ENCODE measurements around the gene MPND.

The MPND gene

DNA sequence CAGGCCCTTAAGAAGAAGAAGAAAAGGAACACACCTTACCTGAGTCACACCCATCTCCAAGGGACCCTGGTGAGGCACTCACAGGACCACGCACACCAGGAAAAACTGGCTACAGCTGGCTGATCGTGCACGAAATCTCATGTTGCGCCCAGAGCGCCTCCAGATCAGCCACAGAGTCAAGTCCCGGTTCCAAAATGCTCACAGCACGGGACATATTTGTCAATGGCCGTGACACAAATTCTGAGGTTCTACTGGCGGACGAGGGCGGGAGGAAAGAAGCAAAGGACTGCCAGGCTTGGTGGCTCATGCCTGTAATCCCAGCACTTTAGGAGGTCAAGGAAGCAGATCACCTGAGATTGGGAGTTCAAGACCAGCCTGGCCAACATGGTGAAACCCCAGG, 35.5 kb downstream of the MPND start:
- DNase-seq (ENCODE audit: insufficient read length) (no peak), FAIRE-seq (no peak)
- TF ChIP-seq POLR2A (IDR thresholded peaks at IDR 0.05; ENCODE audit: low read depth, low read length) (no peak), POLR2AphosphoS5 (IDR thresholded peaks at IDR 0.05; ENCODE audit: low read depth, low read length) (no peak), TAF1 (IDR thresholded peaks at IDR 0.05; ENCODE audit: borderline replicate concordance, low read depth, low read length) (no peak)

DNA sequence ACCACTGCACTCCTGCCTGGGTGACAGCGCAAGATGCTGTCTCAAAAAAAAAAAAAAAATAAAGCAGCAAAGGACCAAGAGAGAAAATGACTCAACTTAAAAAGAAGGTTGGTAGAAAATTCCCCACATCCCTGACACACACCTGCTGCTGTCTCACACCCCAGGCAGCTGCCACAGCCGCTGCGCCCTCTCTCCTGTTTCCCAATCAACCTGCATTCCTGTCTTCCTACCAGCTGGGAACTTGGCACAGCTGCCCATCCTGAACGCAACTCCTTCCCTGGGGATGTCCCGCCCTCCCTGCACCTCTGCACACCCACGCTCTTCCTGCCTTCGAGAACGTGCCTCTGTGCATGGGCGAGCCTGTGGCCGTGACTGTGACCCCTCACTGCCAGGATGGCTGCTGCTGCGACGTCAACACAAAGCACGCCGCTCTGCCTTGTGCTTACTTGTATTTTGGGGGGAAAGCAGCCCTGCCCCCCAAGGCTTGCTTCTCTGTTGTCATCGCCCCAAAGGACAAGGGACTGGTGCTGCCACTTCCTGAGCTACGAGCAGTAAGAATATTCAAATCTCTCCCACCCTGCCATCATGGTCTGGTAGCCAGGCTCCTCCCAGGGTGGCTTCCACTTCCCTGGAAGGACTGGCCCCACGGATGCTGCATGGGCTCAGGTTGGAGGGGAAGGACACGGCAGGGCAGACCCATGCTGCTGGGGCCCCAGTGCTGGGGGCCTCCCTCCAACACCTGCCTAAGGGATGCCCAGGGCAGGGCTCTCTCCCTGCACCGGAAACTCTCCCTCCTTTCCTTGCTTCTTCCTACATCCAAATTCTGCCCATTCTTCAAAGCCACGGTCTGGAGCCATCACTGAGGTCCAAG, 36.3 kb downstream of the MPND start:
- peak; percentile 51 for TF ChIP-seq POLR2A (IDR thresholded peaks at IDR 0.05; ENCODE audit: low read depth, low read length)
- 0 out of 2 replicates have a peak, but pooled peaks have one; percentile 21 for TF ChIP-seq TAF1 (IDR thresholded peaks at IDR 0.05; ENCODE audit: borderline replicate concordance, low read depth, low read length)
- peak; percentile 36; the same call in 1 of the 2 replicates for TF ChIP-seq POLR2AphosphoS5 (IDR thresholded peaks at IDR 0.05; ENCODE audit: low read depth, low read length)
- FAIRE-seq (peak; percentile 87), DNase-seq (ENCODE audit: insufficient read length) (no peak)

DNA sequence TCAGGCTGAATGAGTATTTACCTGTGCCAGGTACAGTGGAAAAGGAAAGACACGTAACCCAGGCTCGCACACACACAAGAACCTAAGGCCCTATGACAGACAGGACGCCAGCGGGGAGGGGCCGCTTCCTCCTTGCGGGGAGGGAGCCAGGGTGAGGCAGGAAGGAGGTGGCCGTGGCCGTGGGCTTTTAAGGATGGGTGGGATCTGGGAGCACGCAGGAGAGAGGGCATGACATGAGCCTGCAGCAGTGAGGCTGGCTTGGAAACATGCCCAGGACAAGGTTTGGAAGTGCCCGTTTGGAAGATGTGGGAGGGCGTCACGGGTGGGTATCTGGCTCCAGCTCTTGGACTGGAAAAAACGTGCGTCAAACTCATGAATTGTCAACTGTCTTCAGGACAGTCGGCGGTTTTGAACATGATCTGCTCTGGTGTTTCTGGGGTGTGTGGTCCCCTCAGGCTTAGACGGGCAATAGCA, 36.9 kb downstream of the MPND start:
- TF ChIP-seq TAF1 (IDR thresholded peaks at IDR 0.05; ENCODE audit: borderline replicate concordance, low read depth, low read length) (no peak), POLR2A (IDR thresholded peaks at IDR 0.05; ENCODE audit: low read depth, low read length) (no peak), POLR2AphosphoS5 (IDR thresholded peaks at IDR 0.05; ENCODE audit: low read depth, low read length) (no peak)
- FAIRE-seq (peak; percentile 67), DNase-seq (ENCODE audit: insufficient read length) (no peak)

DNA sequence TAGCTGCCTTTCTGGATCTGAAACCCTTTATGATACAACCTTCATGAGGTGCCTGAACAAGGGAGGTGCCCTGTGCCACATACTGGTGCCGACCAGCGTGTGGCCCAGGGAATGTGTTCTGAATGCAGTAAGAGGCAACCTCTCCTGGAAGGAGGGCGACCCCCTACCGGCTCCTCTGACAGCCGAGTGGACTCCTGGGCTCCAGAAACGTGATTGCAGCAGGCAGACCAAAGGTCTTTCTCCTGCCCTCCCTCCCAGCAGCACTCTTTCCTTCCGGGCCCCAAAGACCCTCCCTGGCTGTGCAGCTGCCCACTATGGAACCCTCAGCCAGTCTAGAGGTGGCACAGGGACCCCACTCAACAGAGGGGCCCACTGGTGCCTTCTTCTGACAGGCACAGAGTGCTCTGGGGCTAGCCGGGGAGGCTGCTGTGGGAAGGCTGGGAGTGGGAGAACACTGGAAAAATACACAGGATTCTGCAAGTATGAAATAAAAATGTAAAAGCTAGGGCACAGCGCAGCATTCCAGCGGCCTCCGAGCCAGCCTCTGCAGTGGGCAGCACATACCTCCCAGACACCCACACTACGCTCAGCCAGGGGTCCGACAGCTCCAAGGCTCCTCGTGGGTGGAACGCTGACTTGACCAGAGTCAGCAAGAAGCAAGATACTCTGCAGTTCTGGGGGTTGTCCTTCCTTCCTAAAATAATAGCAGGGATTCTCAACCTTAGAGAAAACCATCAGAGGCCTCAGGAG, 42.1 kb downstream of the MPND start:
- no peak for DNase-seq (ENCODE audit: insufficient read length)
- no peak for FAIRE-seq
- TF ChIP-seq POLR2A (IDR thresholded peaks at IDR 0.05; ENCODE audit: low read depth, low read length): no peak
- TF ChIP-seq TAF1 (IDR thresholded peaks at IDR 0.05; ENCODE audit: borderline replicate concordance, low read depth, low read length): no peak
- TF ChIP-seq POLR2AphosphoS5 (IDR thresholded peaks at IDR 0.05; ENCODE audit: low read depth, low read length): no peak; the same call in 1 of the 2 replicates

- no peak for TF ChIP-seq POLR2A (IDR thresholded peaks at IDR 0.05; ENCODE audit: low read depth, low read length)
- TF ChIP-seq POLR2AphosphoS5 (IDR thresholded peaks at IDR 0.05; ENCODE audit: low read depth, low read length): no peak
- no peak for TF ChIP-seq TAF1 (IDR thresholded peaks at IDR 0.05; ENCODE audit: borderline replicate concordance, low read depth, low read length)
- FAIRE-seq (no peak), DNase-seq (ENCODE audit: insufficient read length) (no peak)
Measured at GRCh38 chr19:4386041-4386782, 42.9 kb downstream of the MPND start.

- FAIRE-seq (no peak), DNase-seq (ENCODE audit: insufficient read length) (no peak)
- TF ChIP-seq POLR2AphosphoS5 (IDR thresholded peaks at IDR 0.05; ENCODE audit: low read depth, low read length) (no peak), POLR2A (IDR thresholded peaks at IDR 0.05; ENCODE audit: low read depth, low read length) (no peak), TAF1 (IDR thresholded peaks at IDR 0.05; ENCODE audit: borderline replicate concordance, low read depth, low read length) (no peak)
Measured at GRCh38 chr19:4388337-4389063, 45.1 kb downstream of the MPND start.

DNA sequence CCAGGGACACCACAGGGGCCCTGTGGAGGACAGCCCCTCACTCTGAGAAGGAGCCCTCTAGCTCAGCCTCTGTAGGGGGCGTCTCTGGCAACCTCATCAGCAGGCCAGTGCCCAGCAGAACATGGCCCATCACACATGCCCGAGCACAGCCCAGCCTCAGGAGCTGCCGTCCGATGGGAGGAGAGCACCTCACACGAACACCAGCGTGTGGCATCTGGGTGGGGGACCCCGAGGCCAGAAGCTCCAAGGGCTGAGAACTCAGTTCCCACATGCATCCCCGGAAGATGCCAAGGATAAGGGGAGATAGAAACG, 45.7 kb downstream of the MPND start:
- DNase-seq (ENCODE audit: insufficient read length) (no peak), FAIRE-seq (no peak)
- TF ChIP-seq POLR2AphosphoS5 (IDR thresholded peaks at IDR 0.05; ENCODE audit: low read depth, low read length) (no peak), POLR2A (IDR thresholded peaks at IDR 0.05; ENCODE audit: low read depth, low read length) (no peak), TAF1 (IDR thresholded peaks at IDR 0.05; ENCODE audit: borderline replicate concordance, low read depth, low read length) (no peak)

GRCh38 chr19:4389511-4390016, 46.2 kb downstream of the MPND start:
- TF ChIP-seq POLR2A (IDR thresholded peaks at IDR 0.05; ENCODE audit: low read depth, low read length) (no peak), POLR2AphosphoS5 (IDR thresholded peaks at IDR 0.05; ENCODE audit: low read depth, low read length) (no peak), TAF1 (IDR thresholded peaks at IDR 0.05; ENCODE audit: borderline replicate concordance, low read depth, low read length) (no peak)

GRCh38 chr19:4390017-4390566, 46.7 kb downstream of the MPND start:
- TF ChIP-seq POLR2A (IDR thresholded peaks at IDR 0.05; ENCODE audit: low read depth, low read length) (no peak), POLR2AphosphoS5 (IDR thresholded peaks at IDR 0.05; ENCODE audit: low read depth, low read length) (no peak), TAF1 (IDR thresholded peaks at IDR 0.05; ENCODE audit: borderline replicate concordance, low read depth, low read length) (no peak)
- DNase-seq (ENCODE audit: insufficient read length) (no peak), FAIRE-seq (no peak)

More at GRCh38 chr19:4389511-4390016, 46.2 kb downstream of the MPND start:
- FAIRE-seq: no peak
- no peak for DNase-seq (ENCODE audit: insufficient read length)

Data from GM12892 (cell line).